Measurements from ENCODE around the gene ZNF774. TPM values are rescaled to one million over a fixed set of nuclear protein-coding genes. Genes with fewer than 3 reads are reported as not detected.

Gene ZNF774
- 1 to 10 TPM; 1.0 to 1.1 TPM for total RNA-seq

GRCh38 chr15:90352107-90352893 is at the start of gene ZNF774:
Gene ZNF774, plus strand, starts transcription at chr15:90352284. Its CDS starts 2,377 bp downstream, at chr15:90354661.

GRCh38 chr15:90387534-90388461 is 35.7 kb downstream of the ZNF774 start, which contains the start of gene IQGAP1:
Gene IQGAP1, plus strand, starts transcription at chr15:90388242. Its CDS starts 100 bp downstream, at chr15:90388342.

Other genes with a start within 250 kb of the ZNF774 start
- gene IDH2, start 249.8 kb upstream of the ZNF774 start, total RNA-seq, result 100 to 1,000 TPM; 208 to 213 TPM
- 10 to 100 TPM; 19.0 to 19.7 TPM for gene SEMA4B, start 151.0 kb upstream of the ZNF774 start, total RNA-seq
- 10 to 100 TPM; 89.2 to 92.2 TPM for gene CIB1, start 118.3 kb upstream of the ZNF774 start, total RNA-seq
- gene GDPGP1, start 118.1 kb upstream of the ZNF774 start, total RNA-seq, result 10 to 100 TPM; 10.8 to 11.2 TPM
- under 1 TPM; 0.20 to 0.34 TPM for gene TTLL13, start 102.7 kb upstream of the ZNF774 start, total RNA-seq
- 10 to 100 TPM; 23.5 to 24.0 TPM for gene NGRN, start 86.6 kb upstream of the ZNF774 start, total RNA-seq
- gene IQGAP1, start 36.0 kb downstream of the ZNF774 start, total RNA-seq, result 100 to 1,000 TPM; 197 to 201 TPM
- gene CRTC3, start 177.6 kb downstream of the ZNF774 start, total RNA-seq, result 100 to 1,000 TPM; 101 to 102 TPM

Measured in activated naive CD4-positive, alpha-beta T cell treated with anti-CD3 and anti-CD28 coated beads, Interleukin-2, amount 10 ng/mL, durations not matched to agents 5 hours and 36 hours (primary cell).